T-helper 22 cell (primary cell): ENCODE results near the gene RPP38.

Source experiments
- DNase-seq: peaks from one replicate; pipeline ENCODE4 v3.0.0-alpha.2; 2020; ENCODE audit warnings: low read depth

Gene RPP38, protein sequence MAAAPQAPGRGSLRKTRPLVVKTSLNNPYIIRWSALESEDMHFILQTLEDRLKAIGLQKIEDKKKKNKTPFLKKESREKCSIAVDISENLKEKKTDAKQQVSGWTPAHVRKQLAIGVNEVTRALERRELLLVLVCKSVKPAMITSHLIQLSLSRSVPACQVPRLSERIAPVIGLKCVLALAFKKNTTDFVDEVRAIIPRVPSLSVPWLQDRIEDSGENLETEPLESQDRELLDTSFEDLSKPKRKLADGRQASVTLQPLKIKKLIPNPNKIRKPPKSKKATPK

DNA sequence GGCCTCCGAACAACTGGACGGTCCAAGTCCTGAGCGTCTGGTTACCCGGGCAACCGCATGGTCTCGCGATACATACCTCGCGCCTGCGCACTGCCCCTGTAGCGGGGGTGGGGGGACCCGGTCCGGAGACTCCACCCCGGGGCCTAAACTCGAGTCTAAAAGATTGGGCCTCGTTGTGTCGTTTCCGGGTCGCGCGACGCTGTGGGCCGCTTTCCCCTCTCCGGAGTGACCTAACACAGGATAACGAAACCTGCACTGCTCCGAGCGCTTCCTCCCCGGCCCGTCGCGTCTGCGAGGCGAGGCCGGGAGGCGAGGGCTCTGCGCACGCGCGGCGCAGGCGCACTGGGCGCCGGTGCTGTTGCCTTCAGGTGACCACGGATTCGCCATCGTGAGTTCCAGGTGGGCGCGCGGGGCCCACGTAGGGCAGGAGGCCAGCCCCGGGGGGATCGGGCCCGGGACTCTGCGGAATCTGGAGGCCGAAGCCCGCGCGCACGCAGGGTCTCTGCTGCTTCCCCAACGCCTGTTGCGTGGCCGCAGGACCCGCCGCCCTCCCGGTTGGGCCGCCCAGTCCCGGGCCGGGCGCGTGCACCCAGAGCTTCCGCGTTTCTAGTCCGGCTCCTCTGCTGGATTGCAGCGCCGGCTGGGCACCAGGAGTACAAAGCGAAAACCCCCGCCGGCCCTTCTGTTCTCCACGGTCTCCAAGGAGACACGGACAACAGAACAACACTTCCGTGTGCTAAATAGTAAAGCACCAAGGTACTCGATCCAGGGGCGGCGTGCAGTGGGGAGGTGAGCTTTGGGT is at the start of gene RPP38:
Gene RPP38, plus strand, starts transcription at position 345 of the 802 bp plus-strand sequence. CDS start 5,960 bp downstream, outside the sequence.
- peak; percentile 83 for DNase-seq

GRCh38 chr10:15049533-15049932 is 47.6 kb upstream of the RPP38 start:
- no peak for DNase-seq

- no peak for DNase-seq
These were observed 45.0 kb upstream of the RPP38 start for GRCh38 chr10:15052121-15052520.

- DNase-seq, result no peak
These were observed 44.1 kb upstream of the RPP38 start for GRCh38 chr10:15053061-15053460.

- no peak for DNase-seq
These were observed 38.5 kb upstream of the RPP38 start for GRCh38 chr10:15058689-15059088.

GRCh38 chr10:15059914-15060313 is 37.2 kb upstream of the RPP38 start:
- no peak for DNase-seq

- no peak for DNase-seq
These were observed 36.5 kb upstream of the RPP38 start for GRCh38 chr10:15060638-15061037.

DNA sequence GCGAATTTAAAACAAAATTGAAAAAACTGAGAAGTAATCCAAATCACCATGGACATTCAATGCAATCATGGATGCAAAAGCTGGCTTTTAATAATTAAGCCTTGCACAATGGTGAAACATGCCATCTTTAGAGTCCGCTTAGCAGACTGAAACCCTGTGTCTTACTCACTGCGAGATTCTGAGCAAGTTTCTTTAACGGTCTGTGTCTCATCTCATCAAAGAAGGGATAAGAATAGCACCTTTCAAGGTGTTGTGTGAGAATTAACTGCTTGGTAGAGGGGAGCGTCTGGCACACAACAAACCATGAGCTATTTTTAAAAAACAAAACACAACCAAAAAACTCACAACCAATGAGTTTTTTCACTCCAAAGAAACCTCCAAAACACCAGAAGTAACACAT is 30.0 kb upstream of the RPP38 start:
- no peak for DNase-seq

GRCh38 chr10:15068802-15069201 is 28.4 kb upstream of the RPP38 start:
- no peak for DNase-seq

- no peak for DNase-seq
These were observed 27.9 kb upstream of the RPP38 start for GRCh38 chr10:15069230-15069629.

- no peak for DNase-seq
These were observed 24.8 kb upstream of the RPP38 start for GRCh38 chr10:15072358-15072757.

- DNase-seq, result no peak
These were observed 21.7 kb upstream of the RPP38 start for GRCh38 chr10:15075421-15075820.

DNA sequence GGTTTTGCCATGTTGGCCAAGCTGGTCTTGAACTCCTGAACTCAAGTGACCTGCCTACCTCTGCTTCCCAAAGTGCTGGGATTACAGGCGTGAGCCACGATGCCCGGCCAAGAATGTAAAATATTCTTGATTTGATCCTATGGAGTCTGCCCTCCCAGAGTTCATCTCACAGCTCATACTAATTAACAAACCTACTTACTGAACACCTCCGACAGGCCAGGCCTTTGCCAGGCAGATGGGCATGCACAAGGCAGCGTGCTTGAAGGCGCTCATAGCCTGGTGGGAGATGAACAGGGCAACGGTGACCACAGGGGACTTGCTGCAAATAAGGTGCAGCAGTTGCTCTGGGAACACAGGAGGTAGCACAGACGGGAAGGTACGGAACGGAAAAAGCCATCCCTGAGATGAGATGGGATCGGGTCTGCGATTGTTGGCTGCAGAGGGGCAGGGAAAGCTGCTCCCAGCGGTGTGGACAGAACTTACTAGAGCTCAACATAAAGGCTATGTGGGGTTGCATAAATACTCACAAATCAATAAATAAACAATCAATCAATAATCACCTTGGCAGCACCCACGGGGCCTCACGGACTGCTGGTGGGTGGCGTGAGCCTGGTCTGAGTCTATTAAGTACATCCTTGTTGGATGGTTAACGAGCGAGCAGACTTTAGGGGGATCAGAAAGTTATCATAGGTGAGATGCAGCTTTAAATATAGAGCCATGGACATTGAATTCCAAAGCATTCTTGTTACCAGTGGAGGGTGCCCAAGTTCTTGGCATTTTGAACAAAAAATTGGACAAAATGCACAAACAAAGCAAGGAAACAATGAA is 13.3 kb upstream of the RPP38 start:
- no peak for DNase-seq

DNA sequence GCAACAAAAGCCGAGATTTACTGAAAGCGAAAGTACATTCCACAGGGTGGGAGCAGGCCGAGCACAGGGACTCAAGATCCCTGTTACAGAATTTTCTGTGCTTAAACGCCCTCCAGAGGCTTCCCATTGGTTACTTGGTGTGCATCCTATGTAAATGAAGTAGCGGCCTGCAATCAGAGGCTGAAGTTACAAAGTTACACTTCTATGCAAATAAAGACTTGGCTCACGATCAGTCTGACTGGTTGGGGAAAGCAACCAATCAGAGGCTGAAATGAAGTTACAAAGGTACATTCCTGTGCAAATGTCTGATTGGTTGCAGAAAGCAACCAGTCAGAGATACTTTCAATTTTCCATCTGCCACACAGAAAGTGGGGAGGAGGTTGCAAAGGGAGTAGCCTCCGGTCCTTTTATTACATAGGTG is 12.6 kb upstream of the RPP38 start:
- DNase-seq, result peak; percentile 5

- DNase-seq, result peak; percentile 70
These were observed 8.5 kb upstream of the RPP38 start, which contains the start of gene ACBD7 for GRCh38 chr10:15088428-15089261. Gene ACBD7 (minus strand): TSS chr10:15088776. CDS start chr10:15088728, 48 bp downstream.

DNA sequence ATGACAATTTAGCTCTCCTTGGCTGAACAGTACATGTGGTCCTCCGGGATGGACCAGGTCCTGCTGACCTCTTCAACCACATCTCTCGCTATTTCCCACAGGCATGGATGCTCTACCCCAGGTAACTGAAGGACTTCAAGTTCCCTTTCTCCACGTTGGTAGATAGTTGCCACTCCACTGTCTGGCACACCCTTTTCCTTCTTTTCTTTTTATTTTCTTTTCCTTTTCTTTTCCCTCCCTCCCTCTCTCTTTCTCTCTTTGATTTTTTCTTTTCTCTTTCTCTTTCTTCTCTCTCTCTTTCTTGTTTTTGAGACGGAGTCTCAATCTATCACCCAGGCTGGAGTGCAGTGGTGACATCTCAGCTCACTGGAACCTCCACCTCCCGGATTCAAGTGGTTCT is 5.7 kb upstream of the RPP38 start:
- DNase-seq, result no peak

DNA sequence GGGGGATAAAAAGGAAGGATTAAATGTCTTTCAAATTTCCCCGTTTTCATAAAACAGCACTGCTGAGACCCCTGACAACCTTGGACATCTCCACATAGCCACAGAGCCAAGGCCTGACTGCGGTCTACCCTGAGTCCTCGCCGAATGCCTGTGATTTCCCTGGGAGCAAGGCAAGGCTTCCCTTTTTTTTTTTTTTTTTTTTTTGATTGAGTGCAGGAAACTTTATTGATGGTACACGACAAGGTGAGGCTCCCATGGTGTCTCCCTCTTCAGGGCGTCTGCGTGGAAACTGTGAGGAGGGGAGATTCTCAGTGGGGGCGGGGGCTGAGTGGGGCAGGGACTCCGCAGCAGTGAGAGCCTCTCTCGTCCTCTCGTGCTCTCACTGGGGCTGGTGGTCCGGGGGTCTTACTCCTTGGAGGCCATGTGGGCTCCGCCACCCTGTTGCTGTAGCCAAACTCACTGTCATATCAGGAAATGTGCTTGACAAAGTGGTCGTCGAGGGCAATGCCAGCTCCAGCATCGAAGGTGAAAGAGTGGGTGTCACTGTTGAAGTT is 4.2 kb upstream of the RPP38 start:
- no peak for DNase-seq

GRCh38 chr10:15096661-15097010 is 519 bp upstream of the RPP38 start:
- peak; percentile 3 for DNase-seq

GRCh38 chr10:15099886-15100285 is 2.7 kb downstream of the RPP38 start:
- DNase-seq, result no peak

- no peak for DNase-seq
These were observed 6.4 kb downstream of the RPP38 start for GRCh38 chr10:15103513-15103912.

GRCh38 chr10:15106352-15107013 is 9.3 kb downstream of the RPP38 start:
- peak; percentile 30 for DNase-seq
